LNCaP clone FGC (cell line): Measurements from ENCODE around the gene TAL1.
"Not testable (repeated sequence)": the region's sequence is repeated elsewhere in the genome, so short reads cannot be mapped to it uniquely, and the experiment has no call there.

Experiments used
- DNase-seq: peaks from one replicate; pipeline ENCODE4 v3.0.0-alpha.2; 2011; ENCODE audit warnings: low read depth
- H3K4me3 ChIP-seq: 2 replicates; pipeline ENCODE4 v1.5.1; 2011; ENCODE audit warnings: mild to moderate bottlenecking, low read depth, low read length, control low read depth
- TF ChIP-seq, protein P1 (sequence below): IDR thresholded peaks from 2 replicates; pipeline ENCODE4 v1.5.1; 2012; ENCODE audit warnings: mild to moderate bottlenecking; ENCODE audit not compliant: control insufficient read depth, insufficient read depth; ENCODE audit errors: extremely low read depth

TAL1 gene

DNA sequence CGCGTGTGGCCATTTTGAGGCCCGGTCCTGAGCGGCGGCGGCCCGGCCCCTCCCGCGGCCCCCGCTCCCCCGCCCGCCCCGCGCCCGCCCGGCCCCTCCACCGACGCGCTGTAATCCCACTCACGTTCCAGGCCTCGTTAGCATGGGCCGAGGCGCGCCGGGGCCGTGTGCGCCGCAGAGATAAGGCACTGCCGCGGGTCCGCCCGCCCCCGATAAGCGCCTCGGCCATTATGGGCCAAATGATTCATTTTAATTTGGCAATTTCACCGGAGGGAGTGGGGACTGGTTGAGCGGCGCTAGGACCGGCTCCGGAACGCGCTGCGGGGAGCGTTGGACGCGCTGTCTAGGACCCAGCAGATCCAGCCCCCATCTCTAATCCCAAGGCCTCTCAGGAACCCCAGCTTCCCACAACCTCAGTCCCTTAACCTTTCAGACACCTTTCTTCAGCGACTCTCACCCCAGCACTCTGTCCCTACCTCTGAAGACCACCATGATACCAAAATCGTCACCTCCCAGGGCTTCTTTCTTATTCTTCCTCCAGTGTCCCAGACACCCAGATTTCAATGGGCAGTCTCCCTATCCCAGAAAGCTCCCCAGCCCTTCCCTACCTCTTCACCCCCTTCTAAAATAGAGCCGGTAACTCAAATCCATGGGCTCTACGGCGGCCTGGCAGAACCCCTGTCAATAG lies at the start of gene TAL1:
Gene TAL1 (minus strand): TSS at position 39 of the 688 bp plus-strand sequence. CDS start 6,337 bp downstream, outside the sequence.
- TF ChIP-seq, protein P1, sequence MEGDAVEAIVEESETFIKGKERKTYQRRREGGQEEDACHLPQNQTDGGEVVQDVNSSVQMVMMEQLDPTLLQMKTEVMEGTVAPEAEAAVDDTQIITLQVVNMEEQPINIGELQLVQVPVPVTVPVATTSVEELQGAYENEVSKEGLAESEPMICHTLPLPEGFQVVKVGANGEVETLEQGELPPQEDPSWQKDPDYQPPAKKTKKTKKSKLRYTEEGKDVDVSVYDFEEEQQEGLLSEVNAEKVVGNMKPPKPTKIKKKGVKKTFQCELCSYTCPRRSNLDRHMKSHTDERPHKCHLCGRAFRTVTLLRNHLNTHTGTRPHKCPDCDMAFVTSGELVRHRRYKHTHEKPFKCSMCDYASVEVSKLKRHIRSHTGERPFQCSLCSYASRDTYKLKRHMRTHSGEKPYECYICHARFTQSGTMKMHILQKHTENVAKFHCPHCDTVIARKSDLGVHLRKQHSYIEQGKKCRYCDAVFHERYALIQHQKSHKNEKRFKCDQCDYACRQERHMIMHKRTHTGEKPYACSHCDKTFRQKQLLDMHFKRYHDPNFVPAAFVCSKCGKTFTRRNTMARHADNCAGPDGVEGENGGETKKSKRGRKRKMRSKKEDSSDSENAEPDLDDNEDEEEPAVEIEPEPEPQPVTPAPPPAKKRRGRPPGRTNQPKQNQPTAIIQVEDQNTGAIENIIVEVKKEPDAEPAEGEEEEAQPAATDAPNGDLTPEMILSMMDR, result no peak
- H3K4me3 ChIP-seq, result no peak within 1 kb of the TSS
- no peak for DNase-seq

DNA sequence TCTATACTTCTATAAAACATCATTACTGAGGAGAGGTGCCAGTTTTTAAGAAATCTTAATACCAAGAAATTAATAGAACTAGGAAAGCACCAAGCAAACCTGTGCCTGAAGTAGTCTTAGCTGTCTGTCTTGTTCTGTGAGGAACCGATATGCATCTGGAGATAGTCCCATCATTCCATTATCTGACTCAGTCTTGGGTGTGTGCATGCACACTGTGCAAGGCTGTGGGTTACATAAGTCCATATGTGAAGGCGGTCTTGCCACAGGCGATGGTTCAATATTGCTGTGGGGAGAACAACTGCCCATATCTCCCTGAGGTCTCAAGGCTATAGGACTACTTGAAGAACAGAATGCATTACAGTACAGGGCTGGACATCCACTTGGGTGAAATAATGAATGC lies 48.1 kb upstream of the TAL1 start:
- TF ChIP-seq, protein P1, result no peak
- no peak for DNase-seq

GRCh38 chr1:47276850-47277249 lies 44.8 kb upstream of the TAL1 start:
- DNase-seq, result no peak
- H3K4me3 ChIP-seq, result no peak overlapping the region
- TF ChIP-seq, protein P1, result no peak

More for the DNA sequence above, 48.1 kb upstream of the TAL1 start:
- H3K4me3 ChIP-seq, result no peak overlapping the region

GRCh38 chr1:47275811-47276210 lies 43.8 kb upstream of the TAL1 start:
- not testable (repeated sequence) for DNase-seq, H3K4me3 ChIP-seq

DNA sequence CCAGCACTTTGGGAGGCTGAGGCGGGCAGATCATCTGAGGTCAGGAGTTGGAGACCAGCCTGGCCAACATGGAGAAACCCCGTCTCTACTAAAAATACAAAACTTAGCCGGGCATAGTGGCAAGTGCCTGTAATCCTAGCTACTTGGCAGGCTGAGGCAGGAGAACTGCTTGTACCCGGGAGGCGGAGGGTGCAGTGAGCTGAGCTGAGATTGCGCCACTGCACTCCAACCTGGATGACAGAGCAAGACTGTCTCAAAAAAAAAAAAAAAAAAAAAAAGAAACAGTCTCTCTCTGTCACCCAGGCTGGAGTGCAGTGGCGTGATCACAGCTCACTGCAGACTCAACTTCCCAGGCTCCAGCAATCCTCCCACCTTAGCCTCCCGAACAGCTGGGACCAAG lies 33.5 kb upstream of the TAL1 start:
- DNase-seq, result not testable (repeated sequence)

DNA sequence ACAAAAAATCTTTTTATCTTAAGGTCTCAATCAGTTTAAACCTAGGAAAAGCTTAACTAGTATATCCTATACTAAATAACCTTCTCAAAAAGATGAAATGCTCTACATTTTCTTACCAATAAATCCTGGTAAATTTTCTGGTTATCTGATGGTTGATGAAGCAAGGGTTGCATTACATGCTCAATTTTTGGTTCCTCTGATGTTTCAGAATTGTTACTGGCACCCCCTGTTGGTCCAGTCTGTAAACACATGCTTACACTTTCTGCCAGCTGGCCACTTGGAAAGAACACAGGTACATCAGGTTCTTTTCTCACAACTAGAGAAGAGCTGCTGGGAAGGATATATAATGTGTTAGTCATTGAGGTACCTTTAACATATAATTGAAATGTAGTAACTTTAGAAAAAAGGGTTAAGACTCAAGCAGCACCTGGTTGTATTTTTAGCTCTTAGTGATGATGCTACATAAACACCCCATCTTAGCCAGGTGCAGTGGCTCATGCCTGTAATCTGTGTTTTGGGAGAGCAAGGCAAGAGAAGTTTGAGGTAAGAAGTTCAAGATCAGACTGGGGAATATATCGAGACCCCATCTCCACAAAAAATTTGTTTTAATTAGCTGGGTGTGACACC lies 30.9 kb upstream of the TAL1 start:
- DNase-seq, result peak; percentile 47
- H3K4me3 ChIP-seq, result no peak overlapping the region
- TF ChIP-seq, protein P1, result peak; percentile 76

More for the DNA sequence above, 33.5 kb upstream of the TAL1 start:
- not testable (repeated sequence) for H3K4me3 ChIP-seq

GRCh38 chr1:47257224-47257623 lies 25.2 kb upstream of the TAL1 start:
- no peak overlapping the region for H3K4me3 ChIP-seq
- DNase-seq, result no peak
- TF ChIP-seq, protein P1, result no peak

GRCh38 chr1:47252795-47253194 lies 20.8 kb upstream of the TAL1 start:
- no peak for DNase-seq
- H3K4me3 ChIP-seq, result no peak overlapping the region
- TF ChIP-seq, protein P1, result no peak
